IPS DF 4.7 (cell line): Measurements from ENCODE around the gene INAFM1.
"Not testable (repeated sequence)": the region's sequence is repeated elsewhere in the genome, so short reads cannot be mapped to it uniquely, and the experiment has no call there.

Experiments
- DNase-seq: peaks from one replicate; pipeline ENCODE4 v3.0.0-alpha.2; 2013; ENCODE audit warnings: low spot score; ENCODE audit errors: extremely low read depth

Gene INAFM1

GRCh38 chr19:47240996-47241918, 33.4 kb upstream of the INAFM1 start:
- DNase-seq = no peak

DNA sequence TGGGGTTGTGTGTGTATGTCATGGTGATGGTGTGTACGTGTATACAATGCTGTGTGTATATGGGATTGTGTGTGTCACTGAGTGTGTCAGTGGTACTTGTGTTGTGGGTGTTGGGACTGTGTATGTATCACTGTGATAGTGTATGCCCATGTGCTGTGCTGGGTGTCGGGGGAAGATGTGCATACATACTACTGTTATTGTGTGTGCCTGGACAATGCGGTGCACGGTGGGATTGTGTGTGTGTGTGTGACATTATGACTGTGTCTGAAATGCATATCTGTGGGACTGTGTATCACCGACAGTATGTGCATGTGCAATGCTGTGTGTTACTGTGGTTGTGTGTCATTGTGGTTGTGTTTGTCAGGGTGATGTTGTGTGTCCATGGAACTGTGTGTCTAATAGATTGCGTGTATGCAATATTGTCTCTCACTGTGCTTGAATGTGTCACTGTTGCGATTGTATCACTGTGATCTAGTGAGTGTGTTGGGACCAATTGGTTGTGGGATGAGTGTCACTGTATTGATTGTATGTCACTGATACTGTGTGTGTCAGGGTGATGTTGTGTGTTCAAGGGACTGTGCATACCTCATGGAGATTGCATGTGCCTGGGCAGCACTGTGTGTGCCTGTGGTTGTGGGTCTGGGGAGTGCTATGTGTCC, 32.6 kb upstream of the INAFM1 start:
- no peak for DNase-seq

DNA sequence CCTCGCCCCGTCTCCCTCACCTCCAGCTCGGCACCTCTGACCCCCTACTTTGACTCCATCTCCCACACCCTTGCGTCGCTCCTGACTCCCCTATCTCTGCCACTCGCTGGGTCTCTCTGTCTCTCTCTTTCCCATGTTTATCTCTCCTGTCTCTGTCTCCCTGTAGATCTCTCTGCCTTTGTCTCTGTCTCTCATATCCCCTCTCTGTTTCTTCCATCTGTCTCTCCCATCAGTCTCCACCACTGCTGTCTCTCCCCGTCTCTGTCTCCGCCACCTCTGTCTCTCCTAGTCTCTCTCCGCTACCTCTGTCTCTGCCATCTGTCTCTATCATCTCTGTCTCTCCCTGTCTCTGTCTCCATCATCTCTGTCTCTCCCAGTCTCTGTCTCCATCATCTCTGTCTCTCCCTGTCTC, 31.3 kb upstream of the INAFM1 start:
- no peak for DNase-seq

GRCh38 chr19:47243776-47244547, 30.7 kb upstream of the INAFM1 start:
- DNase-seq = no peak

DNA sequence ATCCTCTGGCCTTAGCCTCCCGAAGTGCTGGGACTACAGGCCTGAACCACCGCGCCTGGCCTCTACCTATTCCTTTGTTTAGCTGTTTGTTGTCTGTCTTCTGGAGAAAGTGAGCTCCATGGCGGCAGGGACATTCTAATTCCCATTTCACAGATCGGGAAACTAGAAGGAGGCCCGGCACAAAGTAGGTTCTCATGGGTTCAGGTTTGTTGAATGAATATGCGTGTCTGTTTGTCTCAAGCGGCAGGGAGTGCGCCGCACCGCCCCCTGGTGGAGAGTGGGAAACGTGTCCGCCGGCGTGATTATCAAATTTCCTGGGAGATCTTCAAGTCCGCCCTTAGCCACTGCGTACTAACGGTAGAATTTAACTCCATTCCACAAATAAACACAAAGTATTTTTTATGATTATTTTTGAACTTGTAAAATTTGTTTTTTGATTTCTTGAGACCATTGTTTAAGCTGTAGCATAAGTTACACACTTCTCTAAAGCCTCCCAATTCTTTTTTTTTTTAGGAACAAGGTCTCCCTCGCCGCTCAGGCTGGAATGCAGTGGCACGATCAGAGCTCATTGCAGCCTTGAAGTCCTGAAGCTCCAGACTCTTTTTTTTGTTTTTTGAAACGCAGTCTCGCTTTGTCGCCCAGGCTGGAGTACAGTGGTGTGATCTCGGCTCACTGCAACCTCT, 27.2 kb upstream of the INAFM1 start:
- DNase-seq = no peak

DNA sequence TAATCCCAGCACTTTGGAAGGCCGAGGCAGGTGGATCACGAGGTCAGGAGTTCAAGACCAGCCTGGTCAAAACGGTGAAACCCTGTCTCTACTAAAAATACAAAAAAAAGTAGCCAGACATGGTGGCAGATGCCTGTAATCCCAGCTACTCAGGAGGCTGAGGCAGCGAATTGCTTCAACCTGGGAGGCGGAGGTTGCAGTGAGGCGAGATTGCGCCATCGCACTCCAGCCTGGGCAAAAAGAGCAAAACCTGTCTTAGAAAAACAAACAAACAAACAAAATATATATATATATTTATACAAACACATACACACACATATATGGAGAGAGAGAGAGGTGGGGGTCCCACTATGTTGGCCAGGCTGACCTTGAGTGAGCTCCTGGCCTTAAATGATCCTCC, 21.7 kb upstream of the INAFM1 start:
- not testable (repeated sequence) for DNase-seq

DNA sequence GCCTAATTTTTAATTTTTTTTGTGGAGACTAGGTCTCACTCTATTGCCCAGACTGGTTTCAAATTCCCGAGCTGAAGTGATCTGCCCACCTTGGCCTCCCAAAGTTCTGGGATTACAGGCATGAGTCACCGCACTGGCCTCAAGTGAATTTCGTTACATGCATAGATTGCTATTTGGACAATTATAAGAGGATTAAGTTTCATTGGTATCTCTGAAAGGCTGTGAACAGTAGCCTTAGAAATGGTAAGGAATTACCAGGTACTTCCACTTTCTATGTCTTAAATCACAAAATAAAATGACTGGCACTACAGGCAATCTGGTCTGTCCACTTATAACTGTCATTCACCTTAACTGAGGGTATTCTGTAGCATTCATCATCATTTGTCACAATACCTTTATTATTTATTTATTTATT, 21.2 kb upstream of the INAFM1 start:
- DNase-seq = no peak

- no peak for DNase-seq
Measured at GRCh38 chr19:47253970-47254369, 20.7 kb upstream of the INAFM1 start.

DNA sequence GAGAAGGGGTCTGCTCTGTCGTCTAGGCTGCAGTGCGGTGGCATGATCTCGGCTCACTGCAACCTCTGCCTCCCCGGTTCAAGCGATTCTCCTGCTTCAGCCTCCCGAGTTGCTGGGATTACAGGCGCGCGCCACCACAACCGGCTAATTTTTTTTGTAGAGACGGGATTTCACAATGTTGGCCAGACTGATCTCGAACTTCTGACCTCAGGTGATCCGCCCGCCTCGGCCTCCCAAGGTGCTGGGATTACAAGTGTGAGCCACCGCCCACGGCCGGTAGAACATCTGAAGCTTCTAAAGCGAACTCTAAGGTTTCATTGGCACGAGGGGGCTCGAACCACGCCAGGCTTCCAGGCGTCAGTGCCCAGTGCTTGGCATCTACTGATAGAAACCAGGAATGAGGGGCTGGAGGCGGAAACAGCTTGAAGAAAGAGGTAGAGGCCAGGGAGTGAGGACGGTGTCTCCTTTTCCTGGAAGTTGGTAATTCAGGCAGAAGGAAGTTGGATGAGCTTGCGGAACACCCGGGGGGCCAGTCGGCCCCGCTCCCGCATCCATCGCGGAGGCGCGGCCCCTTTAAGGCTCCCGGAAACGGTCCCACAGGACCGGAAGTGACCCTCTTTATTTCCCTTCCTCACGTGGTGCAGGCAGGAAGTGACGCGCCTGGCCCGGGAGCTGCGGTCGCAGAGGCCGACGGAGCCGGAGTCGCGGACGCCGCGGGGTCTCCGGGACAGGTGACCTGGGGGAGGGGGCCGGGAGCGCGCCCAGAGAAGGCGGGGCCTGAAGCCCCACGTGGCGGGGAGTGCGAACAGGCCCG, 18.6 kb upstream of the INAFM1 start, which contains the start of gene CCDC9:
TSS of gene CCDC9 (plus strand) at position 647 of the 814 bp plus-strand sequence. CDS start 1,876 bp downstream, outside the sequence.
- no peak for DNase-seq

- DNase-seq = no peak
Measured at GRCh38 chr19:47256693-47257410, 17.8 kb upstream of the INAFM1 start.

GRCh38 chr19:47257411-47258169, 17.1 kb upstream of the INAFM1 start:
- no peak for DNase-seq

GRCh38 chr19:47258434-47258833, 16.3 kb upstream of the INAFM1 start:
- no peak for DNase-seq

DNA sequence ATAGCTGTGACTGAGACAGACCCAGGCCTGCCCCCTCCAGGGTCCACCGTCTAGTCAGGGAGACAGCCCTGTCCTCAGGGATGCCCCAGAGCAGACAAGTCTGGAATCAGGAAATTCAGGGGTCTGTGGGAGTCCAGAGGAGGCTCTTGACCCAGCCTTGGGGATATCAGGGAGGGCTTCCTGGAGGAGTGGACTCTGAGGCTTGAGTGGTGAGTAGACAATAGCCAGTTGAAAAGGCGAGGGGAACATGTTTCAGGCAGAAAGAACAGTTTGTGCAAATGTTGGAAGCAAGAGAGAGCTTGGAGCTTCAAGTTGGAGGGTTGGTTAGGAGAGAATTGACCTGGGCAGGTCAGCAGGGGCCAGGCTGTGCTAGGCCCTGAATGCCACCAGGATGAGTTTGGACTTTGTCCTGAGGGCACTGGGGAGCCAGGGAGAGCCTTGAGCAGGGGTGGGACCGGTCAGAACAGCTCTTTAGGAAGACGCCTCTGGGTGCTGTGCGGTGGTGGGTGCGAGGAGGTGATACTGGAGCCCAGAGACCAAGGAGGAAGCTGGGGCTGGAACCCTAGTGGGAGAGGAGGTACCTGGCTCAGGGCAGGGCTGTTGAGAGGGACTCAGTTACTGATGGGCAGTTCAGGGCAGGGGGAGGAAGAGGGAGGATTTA, 15.7 kb upstream of the INAFM1 start:
- DNase-seq = no peak

DNA sequence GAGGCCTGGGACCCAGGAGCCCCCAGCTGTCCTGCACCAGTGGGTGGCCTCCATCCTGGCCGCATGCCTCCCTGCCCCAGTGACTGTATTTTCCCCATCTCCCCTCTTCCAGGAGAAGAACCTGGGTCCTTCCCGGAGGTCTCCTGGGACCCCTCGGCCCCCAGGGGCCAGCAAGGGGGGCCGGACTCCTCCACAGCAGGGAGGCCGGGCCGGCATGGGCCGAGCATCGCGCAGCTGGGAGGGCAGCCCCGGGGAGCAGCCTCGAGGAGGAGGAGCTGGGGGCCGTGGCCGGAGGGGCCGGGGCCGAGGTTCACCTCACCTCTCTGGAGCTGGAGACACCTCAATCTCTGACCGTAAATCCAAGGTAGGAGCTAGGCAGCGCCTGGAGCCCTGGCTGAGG, 14.2 kb upstream of the INAFM1 start:
- no peak for DNase-seq

- not testable (repeated sequence) for DNase-seq
Measured at GRCh38 chr19:47261946-47262793, 12.5 kb upstream of the INAFM1 start.

- no peak for DNase-seq
Measured at GRCh38 chr19:47264629-47265028, 10.1 kb upstream of the INAFM1 start.

DNA sequence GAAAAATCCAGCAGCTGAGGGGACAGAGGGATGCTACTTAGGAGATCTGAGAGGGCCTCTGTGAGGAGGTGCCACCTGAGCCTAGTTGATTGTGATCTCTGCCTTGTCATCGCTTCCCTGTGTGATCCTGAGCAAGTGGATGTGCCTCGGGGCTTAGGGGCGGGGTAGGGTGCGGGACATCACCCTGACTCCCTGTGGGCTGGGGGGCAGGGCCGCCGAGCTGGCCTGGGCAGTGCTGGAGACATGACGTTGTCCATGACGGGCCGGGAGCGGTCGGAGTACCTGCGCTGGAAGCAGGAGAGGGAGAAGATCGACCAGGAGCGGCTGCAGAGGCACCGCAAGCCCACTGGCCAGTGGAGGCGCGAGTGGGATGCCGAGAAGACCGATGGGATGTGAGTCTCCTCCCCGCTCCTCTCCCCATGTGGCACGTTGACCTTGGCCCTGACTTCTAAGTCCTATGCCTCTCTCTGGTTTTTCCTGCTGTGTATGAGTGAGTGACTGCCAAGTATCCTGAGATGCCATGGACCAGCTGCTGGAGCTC, 8.2 kb upstream of the INAFM1 start:
- no peak for DNase-seq
